OCI-LY7 (cell line): ENCODE results near the gene GRID1. TPM values are rescaled to one million over a fixed set of nuclear protein-coding genes. Genes with fewer than 3 reads are reported as not detected.

Source experiments
- BruUV-seq: library from RNA; stranded (reverse); fragments of 400-500 nt; replicated peaks from 2 replicates; lab custom pipeline; 2021; lab: Mats Ljungman, UMichigan
- CTCF ChIA-PET: fragments of 300-600 bp; sonication (Branson Sonifier 250); formaldehyde crosslinking; loops from one replicate; lab custom pipeline; 2022; ENCODE audit warnings: antibody characterized with exemption; ENCODE audit not compliant: unreplicated experiment; lab: Charles Lee
- POLR2A ChIA-PET: fragments of 300-600 bp; sonication (Branson Sonifier 250); formaldehyde crosslinking; loops from one replicate; lab custom pipeline; 2022; ENCODE audit warnings: antibody characterized with exemption; lab: Charles Lee
- DNase-seq: peaks from one replicate; pipeline ENCODE4 v3.0.0-alpha.2; 2015; ENCODE audit warnings: low spot score
- H2AFZ ChIP-seq: fragments of 200-600 bp; sonication (generic), shearing (Covaris generic); 2 replicates; pipeline ENCODE4 v1.6.1; 2014; ENCODE audit warnings: mild to moderate bottlenecking, antibody characterized with exemption, low read length, moderate library complexity
- H3K27ac ChIP-seq: fragments of 200-600 bp; sonication (generic); 2 replicates; pipeline ENCODE4 v1.5.1; 2014; ENCODE audit warnings: mixed run types, low read depth, mild to moderate bottlenecking, moderate library complexity, low read length, inconsistent platforms; ENCODE audit not compliant: poor library complexity, severe bottlenecking
- H3K36me3 ChIP-seq: fragments of 200-600 bp; sonication (generic); 2 replicates; pipeline ENCODE4 v1.6.1; 2014; ENCODE audit warnings: mild to moderate bottlenecking, antibody characterized with exemption, low read length, moderate library complexity, mixed read lengths; ENCODE audit not compliant: insufficient read depth
- H3K4me1 ChIP-seq: fragments of 200-600 bp; sonication (generic); 2 replicates; pipeline ENCODE4 v1.5.1; 2014; ENCODE audit warnings: mild to moderate bottlenecking, low read length; ENCODE audit not compliant: insufficient read depth, poor library complexity, severe bottlenecking
- H3K4me2 ChIP-seq: fragments of 200-600 bp; sonication (generic); 2 replicates; pipeline ENCODE4 v1.6.1; 2014; ENCODE audit warnings: mild to moderate bottlenecking, low read length
- H3K4me3 ChIP-seq: fragments of 200-600 bp; sonication (generic); 2 replicates; pipeline ENCODE4 v1.5.1; 2014; ENCODE audit warnings: mild to moderate bottlenecking, low read depth, low read length; ENCODE audit not compliant: poor library complexity, severe bottlenecking
- H3K79me2 ChIP-seq: fragments of 200-600 bp; sonication (generic); 2 replicates; pipeline ENCODE4 v1.6.1; 2016; ENCODE audit warnings: low read depth, mild to moderate bottlenecking, low read length, moderate library complexity, mixed read lengths; ENCODE audit not compliant: insufficient read depth
- H3K9me2 ChIP-seq: fragments of 200-600 bp; sonication (generic); 2 replicates; pipeline ENCODE4 v1.6.1; 2016; ENCODE audit warnings: mild to moderate bottlenecking, low read length, mixed read lengths; ENCODE audit not compliant: insufficient read depth
- H3K9me3 ChIP-seq: fragments of 200-600 bp; sonication (generic); 2 replicates; pipeline ENCODE4 v1.6.1; 2014; ENCODE audit warnings: mild to moderate bottlenecking, mixed run types, low read length, mixed read lengths
- H4K20me1 ChIP-seq: fragments of 200-600 bp; sonication (generic); 2 replicates; pipeline ENCODE4 v1.6.1; 2014; ENCODE audit warnings: mild to moderate bottlenecking, antibody characterized with exemption, low read length, moderate library complexity, mixed read lengths; ENCODE audit not compliant: insufficient read depth
- EZH2phosphoT487 ChIP-seq: fragments of 200-600 bp; sonication (generic); IDR thresholded peaks from 2 replicates; pipeline ENCODE4 v1.6.1; 2018; ENCODE audit warnings: low read depth, borderline replicate concordance, mild to moderate bottlenecking, mixed run types, antibody characterized with exemption, low read length, moderate library complexity, mixed read lengths
- intact Hi-C: fragments of 100-400 bp; cut with micrococcal nuclease; formaldehyde crosslinking; loops from one replicate; pipeline ENCODE4 v1.10.0; 2022; ENCODE audit not compliant: unreplicated experiment
- total RNA-seq, 2 experiments: library from RNA; depleted of rRNA in 1 of 2; stranded (reverse); fragments of >200 nt in 1 of 2; shearing (Covaris generic) in 1 of 2; gene quantifications; 2 replicates each; pipeline ENCODE4 v1.2.3, GENCODE V29; 2014 to 2022
- TF ChIP-seq, protein P1 (sequence below): fragments of 200-600 bp; sonication (generic); conservative IDR thresholded peaks from 2 replicates; pipeline ENCODE4 v1.5.1; 2014; ENCODE audit warnings: mild to moderate bottlenecking, antibody characterized with exemption, low read length, moderate library complexity, mixed read lengths

The GRID1 gene
- total RNA-seq, 2 experiments from 2014 or later: 1.6 to 3.7 TPM

DNA sequence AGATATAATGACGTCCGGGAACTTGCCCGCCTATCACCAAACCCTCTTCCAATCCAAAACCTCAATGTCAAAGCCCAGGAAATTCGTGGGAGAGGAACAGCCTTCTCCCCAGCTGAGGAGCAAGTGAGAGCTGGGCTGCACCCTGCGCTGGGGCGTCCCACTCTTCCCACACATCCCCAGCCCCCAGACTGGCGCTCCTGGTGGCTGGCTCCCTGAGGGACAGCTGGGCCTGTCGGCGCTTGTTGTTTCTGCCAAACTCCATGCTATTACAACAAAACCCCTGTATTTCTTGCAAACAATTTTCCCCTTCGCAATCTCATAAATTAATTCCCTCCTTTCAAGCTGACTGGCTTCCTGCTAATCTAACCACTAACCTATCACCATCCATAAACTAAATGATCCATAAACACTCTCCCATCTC, 53.0 kb downstream of the GRID1 start:
- no peaks in the 10 kb centered on the region for H3K79me2 ChIP-seq
- intact Hi-C loops: no loop called here
- H3K4me3 ChIP-seq: no peak overlapping the region
- H3K9me3 ChIP-seq: no peaks in the 10 kb centered on the region
- TF ChIP-seq EZH2phosphoT487: no peak
- TF ChIP-seq, protein P1, sequence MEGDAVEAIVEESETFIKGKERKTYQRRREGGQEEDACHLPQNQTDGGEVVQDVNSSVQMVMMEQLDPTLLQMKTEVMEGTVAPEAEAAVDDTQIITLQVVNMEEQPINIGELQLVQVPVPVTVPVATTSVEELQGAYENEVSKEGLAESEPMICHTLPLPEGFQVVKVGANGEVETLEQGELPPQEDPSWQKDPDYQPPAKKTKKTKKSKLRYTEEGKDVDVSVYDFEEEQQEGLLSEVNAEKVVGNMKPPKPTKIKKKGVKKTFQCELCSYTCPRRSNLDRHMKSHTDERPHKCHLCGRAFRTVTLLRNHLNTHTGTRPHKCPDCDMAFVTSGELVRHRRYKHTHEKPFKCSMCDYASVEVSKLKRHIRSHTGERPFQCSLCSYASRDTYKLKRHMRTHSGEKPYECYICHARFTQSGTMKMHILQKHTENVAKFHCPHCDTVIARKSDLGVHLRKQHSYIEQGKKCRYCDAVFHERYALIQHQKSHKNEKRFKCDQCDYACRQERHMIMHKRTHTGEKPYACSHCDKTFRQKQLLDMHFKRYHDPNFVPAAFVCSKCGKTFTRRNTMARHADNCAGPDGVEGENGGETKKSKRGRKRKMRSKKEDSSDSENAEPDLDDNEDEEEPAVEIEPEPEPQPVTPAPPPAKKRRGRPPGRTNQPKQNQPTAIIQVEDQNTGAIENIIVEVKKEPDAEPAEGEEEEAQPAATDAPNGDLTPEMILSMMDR: no peak
- no peak overlapping the region for H3K4me2 ChIP-seq
- POLR2A ChIA-PET: no interaction called here
- H4K20me1 ChIP-seq: no peaks in the 10 kb centered on the region
- H3K9me2 ChIP-seq: no peaks in the 10 kb centered on the region
- no TSS peak for BruUV-seq
- no peaks in the 10 kb centered on the region for H3K36me3 ChIP-seq
- no peak for DNase-seq
- no peak overlapping the region for H3K27ac ChIP-seq
- no peaks in the 10 kb centered on the region for H3K4me1 ChIP-seq
- no peak overlapping the region for H2AFZ ChIP-seq
- CTCF ChIA-PET: interaction anchor here (0.6 kb wide), 1 partner anchor 58 kb away, joined by 3 read pairs; no protein-coding TSS in a partner anchor

- intact Hi-C loops: no loop called here
- POLR2A ChIA-PET: no interaction called here
Measured at GRCh38 chr10:86312701-86313270, 53.8 kb downstream of the GRID1 start.

DNA sequence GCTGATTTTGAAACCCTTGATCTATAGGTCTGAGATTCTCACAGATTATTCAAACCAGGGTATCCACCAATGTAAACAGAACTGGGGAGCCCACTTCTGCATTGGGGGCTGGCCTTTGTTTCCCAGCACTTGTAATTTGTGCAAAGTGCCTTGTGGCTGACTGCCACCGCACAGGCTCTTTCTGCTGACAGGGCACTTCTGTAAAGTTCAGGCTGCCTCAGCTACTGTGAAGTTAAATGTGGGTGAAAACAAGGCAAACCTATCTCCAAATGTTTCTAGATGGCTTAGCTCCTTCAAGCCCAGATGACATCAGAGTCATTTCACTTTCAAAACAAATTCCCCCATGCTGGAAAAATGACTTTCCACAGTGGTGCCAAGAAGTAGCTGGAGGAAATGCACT, 54.7 kb downstream of the GRID1 start:
- intact Hi-C loops: no loop called here
- no TSS peak for BruUV-seq
- no peaks in the 10 kb centered on the region for H3K4me1 ChIP-seq
- no peak overlapping the region for H2AFZ ChIP-seq
- H4K20me1 ChIP-seq: no peaks in the 10 kb centered on the region
- H3K9me3 ChIP-seq: no peaks in the 10 kb centered on the region
- no peak overlapping the region for H3K27ac ChIP-seq
- POLR2A ChIA-PET: no interaction called here
- CTCF ChIA-PET: no interaction called here
- H3K4me2 ChIP-seq: no peak overlapping the region
- TF ChIP-seq EZH2phosphoT487: no peak
- no peak overlapping the region for H3K4me3 ChIP-seq
- H3K36me3 ChIP-seq: no peaks in the 10 kb centered on the region
- DNase-seq: no peak
- H3K9me2 ChIP-seq: no peaks in the 10 kb centered on the region
- H3K79me2 ChIP-seq: no peaks in the 10 kb centered on the region

More at GRCh38 chr10:86312701-86313270, 53.8 kb downstream of the GRID1 start:
- Histone ChIP-seq H3K4me3 (no peak overlapping the region), H3K36me3 (no peaks in the 10 kb centered on the region), H3K9me2 (no peaks in the 10 kb centered on the region), H4K20me1 (no peaks in the 10 kb centered on the region), H3K79me2 (no peaks in the 10 kb centered on the region), H3K4me2 (no peak overlapping the region), H3K4me1 (no peaks in the 10 kb centered on the region), H2AFZ (no peak overlapping the region), H3K27ac (no peak overlapping the region), H3K9me3 (no peaks in the 10 kb centered on the region)
- CTCF ChIA-PET: no interaction called here
- TF ChIP-seq, protein P1: no peak
- TF ChIP-seq EZH2phosphoT487: no peak
- no TSS peak for BruUV-seq
- DNase-seq: no peak
